NAMALWA (cell line): Measurements from ENCODE around the gene LAMB2.

Experiments used
- DNase-seq: peaks from one replicate; pipeline ENCODE4 v3.0.0-alpha.2; 2015; ENCODE audit warnings: low spot score

LAMB2 gene

GRCh38 chr3:49161808-49162530, 29.1 kb upstream of the LAMB2 start:
- no peak for DNase-seq

- no peak for DNase-seq
Observed at GRCh38 chr3:49161197-49161596, 28.3 kb upstream of the LAMB2 start.

- no peak for DNase-seq
Observed at GRCh38 chr3:49158792-49159191, 25.9 kb upstream of the LAMB2 start.

GRCh38 chr3:49158103-49158709, 25.4 kb upstream of the LAMB2 start:
- peak; percentile 53 for DNase-seq

- DNase-seq = no peak
Observed at GRCh38 chr3:49157289-49157688, 24.4 kb upstream of the LAMB2 start.

GRCh38 chr3:49153349-49153912, 20.6 kb upstream of the LAMB2 start:
- DNase-seq = no peak

GRCh38 chr3:49151610-49152009, 18.8 kb upstream of the LAMB2 start:
- no peak for DNase-seq

- no peak for DNase-seq
Observed at GRCh38 chr3:49148159-49148558, 15.3 kb upstream of the LAMB2 start.

- no peak for DNase-seq
Observed at GRCh38 chr3:49140080-49140479, 7.2 kb upstream of the LAMB2 start.

- no peak for DNase-seq
Observed at GRCh38 chr3:49135499-49135898, 2.6 kb upstream of the LAMB2 start.

- DNase-seq = no peak
Observed at GRCh38 chr3:49134471-49135265, 1.8 kb upstream of the LAMB2 start.

- no peak for DNase-seq
Observed at GRCh38 chr3:49133226-49133951, 539 bp upstream of the LAMB2 start.

GRCh38 chr3:49132073-49132436, 795 bp downstream of the LAMB2 start:
- DNase-seq = no peak

GRCh38 chr3:49131576-49131975, 1.3 kb downstream of the LAMB2 start:
- no peak for DNase-seq

GRCh38 chr3:49131040-49131439, 1.8 kb downstream of the LAMB2 start:
- no peak for DNase-seq

GRCh38 chr3:49124991-49125670, 7.7 kb downstream of the LAMB2 start:
- peak; percentile 13 for DNase-seq

GRCh38 chr3:49124203-49124602, 8.6 kb downstream of the LAMB2 start:
- no peak for DNase-seq

- DNase-seq = no peak
Observed at GRCh38 chr3:49123687-49124086, 9.2 kb downstream of the LAMB2 start.

GRCh38 chr3:49122886-49123545, 9.8 kb downstream of the LAMB2 start:
- no peak for DNase-seq

- no peak for DNase-seq
Observed at GRCh38 chr3:49122451-49122850, 10.4 kb downstream of the LAMB2 start.

- DNase-seq = no peak
Observed at GRCh38 chr3:49122022-49122421, 10.8 kb downstream of the LAMB2 start.
